GM13977 (cell line): ENCODE measurements around the gene PXN.

Source experiments
- DNase-seq: peaks from one replicate; pipeline ENCODE4 v3.0.0; 2012; ENCODE audit warnings: low spot score
- in situ Hi-C: fragments of 300-500 bp; cut with MboI; formaldehyde crosslinking; loops from one replicate; pipeline ENCODE4 v1.12.0; 2022; ENCODE audit warnings: low sequenced_read_pairs, low pct_unique_long_range_greater_than_20kb, mixed read lengths, inconsistent platforms; ENCODE audit not compliant: unreplicated experiment
- TF ChIP-seq, protein P1 (sequence below): IDR thresholded peaks from 2 replicates; pipeline ENCODE4 v1.5.1; 2012; ENCODE audit warnings: mild to moderate bottlenecking, control low read depth; ENCODE audit not compliant: insufficient read depth; ENCODE audit errors: extremely low read depth, missing control alignments

The PXN gene

DNA sequence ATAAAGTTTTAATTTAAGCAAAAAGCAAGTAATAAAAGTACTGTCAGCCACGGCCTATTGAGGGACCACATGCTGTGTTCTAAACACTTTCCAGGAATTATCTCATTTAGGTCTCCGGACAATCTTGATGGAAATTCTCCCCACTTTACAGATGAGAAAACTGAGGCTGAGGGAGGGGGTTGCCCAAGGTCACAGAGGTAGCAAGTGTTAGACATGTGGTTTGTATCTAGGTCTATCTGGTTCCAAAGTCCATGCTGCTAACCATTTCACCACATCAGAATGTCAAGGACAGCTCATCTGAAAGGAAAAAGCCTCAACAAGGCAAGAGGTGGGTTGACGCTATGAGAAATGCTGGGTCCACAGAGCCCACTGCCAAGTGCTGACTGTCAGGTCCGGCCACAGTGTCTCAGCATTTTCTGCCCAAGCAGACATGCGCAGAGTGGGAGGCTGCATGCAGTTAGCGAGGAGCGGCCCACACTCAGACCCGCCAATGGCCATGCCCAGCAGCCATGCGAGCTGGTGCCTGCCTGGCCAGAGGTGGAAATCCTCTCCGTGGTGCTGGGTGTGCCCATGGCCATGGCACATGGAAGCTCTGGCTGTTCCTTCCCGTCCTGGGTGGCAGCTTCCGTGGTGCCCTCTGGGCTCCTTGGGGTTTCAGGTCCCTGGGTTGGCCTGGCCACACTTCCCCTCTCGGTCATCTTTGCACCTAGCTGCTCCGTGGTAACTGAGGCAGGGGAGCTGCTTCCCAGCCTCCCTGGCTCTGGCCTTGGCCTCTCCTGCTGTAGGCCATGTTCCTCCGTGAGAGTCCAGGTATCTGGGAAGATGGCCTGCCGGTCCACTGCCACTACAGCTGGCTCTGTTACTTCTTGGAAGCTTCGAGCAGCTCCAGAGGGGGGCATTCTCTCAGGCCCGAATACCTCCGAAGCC, 46.6 kb downstream of the PXN start:
- in situ Hi-C loops = no loop called here
- TF ChIP-seq, protein P1, sequence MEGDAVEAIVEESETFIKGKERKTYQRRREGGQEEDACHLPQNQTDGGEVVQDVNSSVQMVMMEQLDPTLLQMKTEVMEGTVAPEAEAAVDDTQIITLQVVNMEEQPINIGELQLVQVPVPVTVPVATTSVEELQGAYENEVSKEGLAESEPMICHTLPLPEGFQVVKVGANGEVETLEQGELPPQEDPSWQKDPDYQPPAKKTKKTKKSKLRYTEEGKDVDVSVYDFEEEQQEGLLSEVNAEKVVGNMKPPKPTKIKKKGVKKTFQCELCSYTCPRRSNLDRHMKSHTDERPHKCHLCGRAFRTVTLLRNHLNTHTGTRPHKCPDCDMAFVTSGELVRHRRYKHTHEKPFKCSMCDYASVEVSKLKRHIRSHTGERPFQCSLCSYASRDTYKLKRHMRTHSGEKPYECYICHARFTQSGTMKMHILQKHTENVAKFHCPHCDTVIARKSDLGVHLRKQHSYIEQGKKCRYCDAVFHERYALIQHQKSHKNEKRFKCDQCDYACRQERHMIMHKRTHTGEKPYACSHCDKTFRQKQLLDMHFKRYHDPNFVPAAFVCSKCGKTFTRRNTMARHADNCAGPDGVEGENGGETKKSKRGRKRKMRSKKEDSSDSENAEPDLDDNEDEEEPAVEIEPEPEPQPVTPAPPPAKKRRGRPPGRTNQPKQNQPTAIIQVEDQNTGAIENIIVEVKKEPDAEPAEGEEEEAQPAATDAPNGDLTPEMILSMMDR = no peak
- DNase-seq = no peak

DNA sequence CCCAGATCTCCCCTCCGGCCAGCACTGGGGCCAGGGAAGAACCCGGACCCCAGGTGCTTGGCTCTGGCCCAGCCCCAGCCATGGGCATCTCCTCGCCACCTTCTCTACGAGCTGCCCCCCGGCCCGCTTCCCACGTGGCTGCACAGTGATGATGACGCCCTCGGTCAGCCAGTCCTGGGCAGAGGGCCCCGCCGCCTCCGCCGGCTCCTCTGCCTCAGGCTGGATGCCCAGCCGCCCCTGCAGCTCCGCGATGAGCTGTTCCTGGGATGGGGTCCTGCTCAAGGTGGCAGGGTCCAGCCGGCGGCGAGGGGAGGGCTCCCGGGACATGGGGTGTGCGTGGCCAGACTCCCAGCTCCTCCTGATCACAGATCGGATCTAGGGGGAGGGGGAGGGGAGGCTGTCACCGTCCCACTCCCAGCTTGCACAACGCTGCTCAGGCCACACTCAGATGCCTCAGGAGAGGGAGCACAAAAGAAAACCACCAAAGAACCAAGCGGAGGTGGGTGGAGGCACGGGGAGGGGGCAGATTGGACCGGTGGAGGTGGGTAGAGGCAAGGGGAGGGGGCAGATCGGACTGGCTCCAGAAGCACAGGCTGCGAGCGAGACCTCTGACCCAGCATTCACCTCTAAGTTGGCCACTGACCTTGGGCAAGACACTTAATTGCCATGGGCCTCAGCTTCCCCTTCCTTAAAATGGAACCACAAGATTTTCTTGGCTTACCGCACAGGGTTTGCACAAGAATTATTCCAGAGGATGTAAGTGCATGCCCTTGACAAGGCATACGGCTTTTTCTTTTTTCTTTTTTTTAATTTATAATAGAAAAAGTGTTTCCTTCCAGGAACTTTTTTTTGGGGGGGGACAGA, 48.6 kb downstream of the PXN start:
- TF ChIP-seq, protein P1 = no peak
- in situ Hi-C loops = no loop called here
- no peak for DNase-seq

DNA sequence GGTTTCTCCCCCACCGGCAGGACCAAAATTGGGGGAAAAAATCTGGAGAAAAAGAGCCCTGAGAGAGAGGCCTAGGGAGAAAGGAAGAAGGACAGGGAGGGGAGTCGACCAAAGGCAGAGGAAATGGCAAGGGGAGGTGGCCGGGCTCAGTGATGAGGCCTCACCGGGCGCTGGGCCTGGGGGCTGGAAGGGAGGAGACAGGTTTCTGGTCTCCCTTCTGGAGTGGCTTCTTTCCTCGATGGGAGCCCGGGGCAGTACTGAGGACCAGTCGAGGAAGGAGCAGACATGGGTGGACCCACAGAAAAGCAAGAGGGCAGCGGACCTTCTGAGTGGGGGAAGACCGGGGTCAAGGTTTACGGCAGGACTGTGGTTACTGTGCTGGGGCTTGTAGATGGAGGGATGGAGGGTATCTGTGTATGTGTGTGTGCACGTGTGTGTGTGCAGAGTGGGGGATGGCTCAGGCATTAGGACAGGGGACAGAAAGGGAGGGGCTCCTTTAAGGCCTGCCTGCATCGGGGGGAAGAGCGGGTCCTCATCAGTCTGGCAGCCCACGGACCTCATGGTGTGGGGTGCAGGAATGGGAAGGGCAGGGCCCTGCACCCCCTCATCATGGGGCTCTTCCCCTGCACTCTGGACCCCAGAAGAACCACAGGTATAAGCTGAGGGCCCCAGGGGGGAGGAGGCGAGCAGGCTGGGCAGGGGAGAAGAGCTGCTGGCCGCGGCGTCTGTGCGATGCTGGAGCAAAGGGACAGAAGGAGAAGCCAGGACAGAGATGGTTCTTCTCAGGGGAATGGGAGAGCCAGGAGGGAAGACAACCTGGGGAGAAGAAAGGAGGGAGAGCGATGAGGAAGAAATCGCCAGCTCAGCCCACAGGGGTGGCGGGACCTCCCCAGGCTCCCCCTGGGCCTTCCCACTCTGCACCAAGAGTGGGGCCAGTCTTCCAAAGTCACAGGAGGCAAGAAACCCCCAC, 49.5 kb downstream of the PXN start:
- in situ Hi-C loops = no loop called here
- no peak for DNase-seq

DNA sequence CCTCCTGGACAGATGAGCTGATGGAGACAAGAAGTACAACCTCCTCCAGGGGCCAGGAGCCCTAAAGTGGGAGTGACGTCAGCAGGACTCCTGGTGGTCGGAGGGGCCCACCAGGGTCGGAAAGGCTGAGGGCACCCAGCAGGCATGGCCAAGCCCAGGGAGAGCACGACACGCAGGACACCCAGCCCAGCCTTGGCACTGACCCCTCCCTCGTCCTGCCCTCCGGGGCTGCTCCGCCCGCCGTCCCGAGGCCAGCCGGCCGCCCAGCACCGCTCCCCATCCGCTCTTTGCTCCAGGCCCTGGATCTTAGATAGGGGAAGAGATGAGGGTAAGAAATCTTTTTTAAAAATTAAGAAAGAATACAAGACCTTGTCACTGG, 50.2 kb downstream of the PXN start:
- TF ChIP-seq, protein P1 = no peak
- in situ Hi-C loops = no loop called here
- DNase-seq = no peak

More for the DNA sequence above, 49.5 kb downstream of the PXN start:
- TF ChIP-seq, protein P1 = no peak

DNA sequence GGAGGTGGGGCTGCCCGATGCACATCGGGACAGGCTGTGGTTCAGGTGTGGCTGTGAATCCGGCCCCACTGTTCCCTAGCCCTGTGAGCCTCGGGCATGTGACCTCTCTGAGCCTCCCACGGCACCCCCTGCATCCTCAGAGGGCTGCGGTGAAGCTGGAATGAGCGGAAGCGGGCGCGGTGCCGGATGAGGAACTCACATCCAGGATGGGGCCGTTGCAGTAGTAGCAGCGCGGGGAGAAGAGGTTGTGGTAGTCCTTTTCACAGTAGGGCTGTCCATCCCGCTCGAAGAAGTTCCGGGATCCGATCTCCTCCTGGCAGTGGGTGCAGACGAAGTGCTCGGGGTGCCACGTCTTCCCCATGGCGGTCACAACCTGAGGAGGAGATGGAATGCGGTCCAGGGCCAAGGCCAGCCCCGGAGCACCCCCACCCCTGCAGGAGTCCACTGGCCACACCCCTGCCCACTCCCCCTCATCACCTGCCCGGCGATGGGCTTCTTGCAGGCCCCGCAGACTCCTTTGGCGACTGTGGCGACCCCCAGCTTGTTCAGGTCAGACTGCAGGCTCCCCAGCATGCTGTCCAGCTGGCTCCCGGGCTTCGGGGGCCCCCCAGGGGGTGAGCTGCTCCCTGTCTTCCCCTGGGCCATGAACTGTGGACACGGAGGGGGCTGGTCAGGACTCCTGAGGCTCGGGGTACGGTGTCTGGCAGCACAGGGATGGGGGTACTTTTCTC, 50.7 kb downstream of the PXN start:
- in situ Hi-C loops = no loop called here
- TF ChIP-seq, protein P1 = no peak
- no peak for DNase-seq
